Neuronal stem cell (in vitro differentiated cells): Measurements from ENCODE around the gene FARP1.

Experiments
- DNase-seq: peaks from one replicate; pipeline ENCODE4 v3.0.0-alpha.2; 2013; ENCODE audit warnings: low spot score
- H2AFZ ChIP-seq: one replicate; pipeline ENCODE4 v1.6.1; 2013; ENCODE audit warnings: mild to moderate bottlenecking, low read length, inconsistent platforms
- H2AK5ac ChIP-seq: 2 replicates; pipeline ENCODE4 v1.6.1; 2013; ENCODE audit warnings: low read depth, mild to moderate bottlenecking, inconsistent platforms, low read length, moderate library complexity, mixed read lengths
- H2BK120ac ChIP-seq: 2 replicates; pipeline ENCODE4 v1.6.1; 2013; ENCODE audit warnings: low read depth, mild to moderate bottlenecking, inconsistent platforms, low read length, moderate library complexity, mixed read lengths
- H2BK12ac ChIP-seq: one replicate; pipeline ENCODE4 v1.6.1; 2013; ENCODE audit warnings: low read length, inconsistent platforms
- H2BK15ac ChIP-seq: 2 replicates; pipeline ENCODE4 v1.6.1; 2013; ENCODE audit warnings: mild to moderate bottlenecking, low read length, inconsistent platforms, mixed read lengths
- H2BK5ac ChIP-seq: one replicate; pipeline ENCODE4 v1.6.1; 2013; ENCODE audit warnings: inconsistent platforms, mild to moderate bottlenecking, low read length, moderate library complexity
- H3K14ac ChIP-seq: one replicate; pipeline ENCODE4 v1.6.1; 2013; ENCODE audit warnings: low read length, inconsistent platforms
- H3K18ac ChIP-seq: 2 replicates; pipeline ENCODE4 v1.6.1; 2013; ENCODE audit warnings: low read length, inconsistent platforms
- H3K23ac ChIP-seq: 2 replicates; pipeline ENCODE4 v1.6.1; 2013; ENCODE audit warnings: low read depth, mild to moderate bottlenecking, mixed read lengths, low read length, inconsistent platforms; ENCODE audit not compliant: poor library complexity
- H3K27ac ChIP-seq: replicated peaks from 3 replicates; pipeline ENCODE4 v1.5.1; 2013; ENCODE audit warnings: low read length, inconsistent platforms
- H3K27me3 ChIP-seq, 3 experiments: 2 replicates each; pipeline ENCODE4 v1.6.1; 2013; ENCODE audit warnings: low read length in 3 of 3, mild to moderate bottlenecking in 2 of 3, inconsistent platforms in 1 of 3, low read depth in 1 of 3, mixed read lengths in 1 of 3, moderate library complexity in 1 of 3; ENCODE audit not compliant: control insufficient read depth in 3 of 3, insufficient read depth in 3 of 3
- H3K36me3 ChIP-seq, 2 donors: replicated peaks in 1 of 2; 2 replicates each; pipeline ENCODE4 v1.6.1; 2013; ENCODE audit warnings: low read length in 2 of 2; ENCODE audit not compliant: control insufficient read depth in 2 of 2, insufficient read depth in 2 of 2
- H3K4ac ChIP-seq: 2 replicates; pipeline ENCODE4 v1.6.1; 2013; ENCODE audit warnings: inconsistent platforms, mild to moderate bottlenecking, low read length, moderate library complexity
- H3K4me1 ChIP-seq, 2 donors: 1 replicate in 1 of 2; 2 replicates in 1 of 2; pipeline ENCODE4 v1.6.1; 2013; ENCODE audit warnings: low read length in 2 of 2, low read depth in 1 of 2; ENCODE audit not compliant: control insufficient read depth in 2 of 2, insufficient read depth in 1 of 2
- H3K4me2 ChIP-seq: one replicate; pipeline ENCODE4 v1.6.1; 2013; ENCODE audit warnings: mild to moderate bottlenecking, low read length, inconsistent platforms; ENCODE audit not compliant: insufficient read depth, poor library complexity, severe bottlenecking
- H3K4me3 ChIP-seq, 2 donors: 2 replicates each; pipeline ENCODE4 v1.5.1; 2013; ENCODE audit warnings: low read length in 2 of 2, mild to moderate bottlenecking in 2 of 2, inconsistent platforms in 1 of 2, moderate library complexity in 1 of 2
- H3K79me1 ChIP-seq: one replicate; pipeline ENCODE4 v1.6.1; 2013; ENCODE audit warnings: low read depth, mild to moderate bottlenecking, inconsistent platforms, low read length, moderate library complexity
- H3K9ac ChIP-seq: one replicate; pipeline ENCODE4 v1.6.1; 2013; ENCODE audit warnings: mild to moderate bottlenecking, low read depth, low read length, inconsistent platforms; ENCODE audit not compliant: poor library complexity
- H3K9me3 ChIP-seq, 2 donors: replicated peaks in 1 of 2; 2 replicates each; pipeline versions ENCODE3 to v1.6.1; 2013; ENCODE audit warnings: low read length in 2 of 2, mild to moderate bottlenecking in 2 of 2, inconsistent platforms in 1 of 2, low read depth in 1 of 2, mixed read lengths in 1 of 2, moderate library complexity in 1 of 2; ENCODE audit not compliant: control insufficient read depth in 2 of 2, insufficient read depth in 1 of 2
- H4K8ac ChIP-seq: one replicate; pipeline ENCODE4 v1.6.1; 2013; ENCODE audit warnings: low read depth, mild to moderate bottlenecking, inconsistent platforms, low read length, moderate library complexity
- H4K91ac ChIP-seq: one replicate; pipeline ENCODE4 v1.6.1; 2013; ENCODE audit warnings: low read length, low read depth, mild to moderate bottlenecking, inconsistent platforms; ENCODE audit not compliant: poor library complexity
- WGBS, 2 donors: extraction: QIAGEN DNeasy Blood & Tissue Kit; methylation state at CpG; one replicate each; pipeline ENCODE4 v1.1.7; 2013; ENCODE audit warnings: missing lambda C conversion rate in 2 of 2, mixed read lengths in 1 of 2; ENCODE audit not compliant: insufficient read length in 2 of 2, insufficient replicate concordance in 1 of 2; ENCODE audit errors: extremely low coverage in 2 of 2; 5-methylcytosine and 5-hydroxymethylcytosine counted together

FARP1 gene

DNA sequence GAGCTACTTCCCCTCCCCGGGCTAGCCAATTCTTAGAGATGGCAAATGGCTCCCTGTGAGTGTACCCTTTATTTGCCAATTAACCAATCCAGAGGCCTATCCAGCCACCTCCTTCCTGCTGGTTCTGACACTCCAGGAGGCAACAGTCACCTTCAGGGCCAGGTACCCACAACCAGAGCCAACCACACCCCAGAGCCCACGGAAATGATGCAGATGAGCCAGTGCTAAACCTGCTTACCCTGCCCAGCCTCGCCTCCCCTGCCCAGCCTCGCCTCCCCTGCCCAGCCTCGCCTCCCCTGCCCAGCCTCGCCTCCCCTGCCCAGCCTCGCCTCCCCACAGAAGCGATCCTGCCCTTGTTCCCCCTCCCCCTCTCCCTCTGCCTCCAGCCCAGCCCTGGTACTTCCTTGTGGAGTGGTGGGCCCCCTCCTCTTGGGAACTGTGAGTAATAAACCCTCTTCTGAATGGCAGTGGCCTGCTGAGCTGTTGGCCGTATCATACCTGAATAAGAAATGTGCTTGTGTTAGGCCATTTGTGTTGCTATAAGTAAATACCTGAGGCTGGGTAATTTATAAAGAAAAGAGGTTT, 207.9 kb downstream of the FARP1 start:
- H3K18ac ChIP-seq = no peak overlapping the region
- H3K14ac ChIP-seq = no peak overlapping the region
- DNase-seq = no peak
- no peaks in the 10 kb centered on the region for H3K9me3 ChIP-seq
- H3K36me3 ChIP-seq = peaks cover 4 to 16% of the 10 kb centered on the region in 2 donors
- no peak overlapping the region for H3K4me3 ChIP-seq
- no peak overlapping the region for H3K27ac ChIP-seq
- peak overlapping the region; percentile 72 for H3K9ac ChIP-seq
- no CpG with 5 or more reads among the region's 9 CpGs for WGBS, 2 donors
- no peak overlapping the region for H2BK15ac ChIP-seq
- H3K4me2 ChIP-seq = no peak overlapping the region
- H2BK5ac ChIP-seq = no peak overlapping the region
- no peak overlapping the region for H4K8ac ChIP-seq
- H2AK5ac ChIP-seq = no peak overlapping the region
- H4K91ac ChIP-seq = no peak overlapping the region
- no peaks in the 10 kb centered on the region for H3K27me3 ChIP-seq
- H3K79me1 ChIP-seq = peaks cover 1% of the 10 kb centered on the region
- H2BK120ac ChIP-seq = no peak overlapping the region
- no peak overlapping the region for H3K23ac ChIP-seq
- no peak overlapping the region for H2AFZ ChIP-seq
- H2BK12ac ChIP-seq = no peak overlapping the region
- peaks cover 0 to 2% of the 10 kb centered on the region in 2 donors for H3K4me1 ChIP-seq
- no peak overlapping the region for H3K4ac ChIP-seq

DNA sequence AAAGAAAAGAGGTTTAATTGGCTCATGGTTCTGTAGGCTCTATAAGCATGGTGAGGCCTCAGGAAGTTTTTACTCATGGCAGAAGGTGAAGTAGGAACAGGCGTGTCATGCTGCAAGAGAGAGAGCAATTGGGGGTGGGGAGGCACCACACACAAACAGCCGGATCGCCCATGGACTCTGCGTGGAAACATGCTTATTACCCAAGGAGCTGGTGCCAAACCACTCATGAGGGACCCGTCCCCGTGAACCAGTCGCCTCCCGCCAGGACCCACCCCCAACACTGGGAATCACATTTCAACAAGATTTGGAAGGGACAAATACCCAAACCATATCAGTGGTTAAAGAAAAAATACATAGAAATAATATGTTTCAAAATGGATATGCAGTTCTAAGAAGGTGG, 208.7 kb downstream of the FARP1 start:
- Histone ChIP-seq H3K79me1 (peaks cover 1% of the 10 kb centered on the region), H3K14ac (no peak overlapping the region)
- DNase-seq = no peak

DNA sequence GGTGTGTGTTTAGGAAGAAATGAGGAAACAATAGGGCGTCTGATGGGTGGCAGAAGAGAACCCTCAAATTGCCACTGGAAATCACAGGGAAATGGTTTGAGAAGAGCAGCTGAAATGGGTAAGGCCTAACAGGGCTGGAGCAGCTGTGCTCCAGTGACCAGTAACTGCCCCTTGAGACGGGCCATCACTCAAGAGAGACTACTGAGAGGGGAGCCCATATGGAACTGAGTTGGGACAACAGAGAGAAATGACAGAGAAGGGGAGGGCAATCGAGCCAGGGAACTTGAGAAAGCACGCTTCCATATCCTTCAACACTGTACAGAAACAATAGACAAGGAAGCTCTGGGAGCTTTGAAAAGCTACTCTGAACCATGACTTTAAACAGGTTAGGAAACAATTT, 209.3 kb downstream of the FARP1 start:
- Histone ChIP-seq H2BK120ac (no peak overlapping the region), H3K4me1 (peaks cover 0 to 2% of the 10 kb centered on the region in 2 donors), H2AK5ac (no peak overlapping the region), H2BK5ac (no peak overlapping the region), H3K9ac (no peak overlapping the region), H2BK15ac (no peak overlapping the region), H3K79me1 (peaks cover 1% of the 10 kb centered on the region), H3K18ac (no peak overlapping the region), H3K23ac (no peak overlapping the region), H3K4me2 (no peak overlapping the region), H3K27ac (no peak overlapping the region), H3K14ac (no peak overlapping the region), H3K36me3 (peaks cover 4 to 10% of the 10 kb centered on the region in 2 donors), H4K91ac (no peak overlapping the region), H3K4me3 (no peak overlapping the region), H3K27me3 (no peaks in the 10 kb centered on the region), H2AFZ (no peak overlapping the region), H2BK12ac (no peak overlapping the region), H4K8ac (no peak overlapping the region), H3K9me3 (peaks cover 0 to 9% of the 10 kb centered on the region in 2 donors), H3K4ac (no peak overlapping the region)
- DNase-seq = no peak
- WGBS, 2 donors = no CpG with 5 or more reads among the region's 4 CpGs

More for the DNA sequence above, 208.7 kb downstream of the FARP1 start:
- Histone ChIP-seq H3K36me3 (peaks cover 4 to 15% of the 10 kb centered on the region in 2 donors), H4K91ac (no peak overlapping the region), H2BK120ac (no peak overlapping the region), H4K8ac (no peak overlapping the region), H3K9me3 (peaks cover 0 to 3% of the 10 kb centered on the region in 2 donors), H2BK12ac (no peak overlapping the region), H3K27me3 (no peaks in the 10 kb centered on the region), H3K4ac (no peak overlapping the region), H3K27ac (no peak overlapping the region), H2BK5ac (no peak overlapping the region), H2AFZ (no peak overlapping the region), H2BK15ac (no peak overlapping the region), H3K23ac (no peak overlapping the region), H3K4me2 (no peak overlapping the region), H2AK5ac (no peak overlapping the region), H3K9ac (no peak overlapping the region), H3K4me3 (no peak overlapping the region), H3K18ac (peak overlapping the region; percentile 60), H3K4me1 (peaks cover 0 to 2% of the 10 kb centered on the region in 2 donors)
- WGBS, 2 donors = no CpG with 5 or more reads among the region's 8 CpGs

DNA sequence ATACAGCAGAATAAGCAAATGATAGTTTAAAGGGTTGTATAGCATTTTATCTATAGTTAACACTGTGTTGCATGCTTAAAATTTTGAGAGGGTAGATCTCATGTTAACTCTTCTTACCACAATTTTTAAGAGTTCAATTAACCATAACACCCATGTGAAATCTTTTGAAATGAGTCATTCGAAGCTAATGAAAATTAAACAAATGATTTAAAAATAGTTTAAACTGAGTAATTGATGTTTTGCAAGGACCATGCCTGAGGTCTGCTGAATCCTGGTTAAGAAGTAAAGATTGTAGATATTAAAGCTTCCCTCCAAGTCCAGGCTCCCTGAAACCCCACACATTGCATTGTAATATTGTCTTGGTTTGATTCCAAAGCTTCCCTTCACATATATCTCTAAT, 210.9 kb downstream of the FARP1 start:
- H3K23ac ChIP-seq = no peak overlapping the region
- H3K4me3 ChIP-seq = no peak overlapping the region
- H3K27me3 ChIP-seq = no peaks in the 10 kb centered on the region
- H3K4me1 ChIP-seq = peaks cover 0 to 2% of the 10 kb centered on the region in 2 donors
- WGBS, 2 donors = no CpG with 5 or more reads among the region's 1 CpG
- DNase-seq = no peak
- H2BK120ac ChIP-seq = no peak overlapping the region
- peaks cover 0 to 10% of the 10 kb centered on the region in 2 donors for H3K9me3 ChIP-seq
- no peaks in the 10 kb centered on the region for H3K79me1 ChIP-seq
- H2AK5ac ChIP-seq = no peak overlapping the region
- no peak overlapping the region for H3K4ac ChIP-seq
- H4K8ac ChIP-seq = no peak overlapping the region
- no peak overlapping the region for H2BK12ac ChIP-seq
- H3K36me3 ChIP-seq = peaks cover 2 to 4% of the 10 kb centered on the region in 2 donors
- no peak overlapping the region for H3K9ac ChIP-seq
- H3K4me2 ChIP-seq = no peak overlapping the region
- H3K18ac ChIP-seq = no peak overlapping the region
- no peak overlapping the region for H4K91ac ChIP-seq
- no peak overlapping the region for H3K27ac ChIP-seq
- H2AFZ ChIP-seq = no peak overlapping the region
- H2BK5ac ChIP-seq = no peak overlapping the region
- no peak overlapping the region for H3K14ac ChIP-seq
- no peak overlapping the region for H2BK15ac ChIP-seq
